Stimulated activated CD8-positive, alpha-beta memory T cell treated with anti-CD3 and anti-CD28 coated beads, Interleukin-15, amount 100 ng/mL, for 24 hours (primary cell): ENCODE data around the gene CEBPZ.
A peak's percentile ranks its signal among the peaks of the same experiment; 100 is the strongest.
"Not testable (repeated sequence)": the region's sequence is repeated elsewhere in the genome, so short reads cannot be mapped to it uniquely, and the experiment has no call there.

Experiments used
- DNase-seq: peaks from one replicate; pipeline ENCODE4 v3.0.0-alpha.2; 2020; ENCODE audit warnings: low read depth

The CEBPZ gene

DNA sequence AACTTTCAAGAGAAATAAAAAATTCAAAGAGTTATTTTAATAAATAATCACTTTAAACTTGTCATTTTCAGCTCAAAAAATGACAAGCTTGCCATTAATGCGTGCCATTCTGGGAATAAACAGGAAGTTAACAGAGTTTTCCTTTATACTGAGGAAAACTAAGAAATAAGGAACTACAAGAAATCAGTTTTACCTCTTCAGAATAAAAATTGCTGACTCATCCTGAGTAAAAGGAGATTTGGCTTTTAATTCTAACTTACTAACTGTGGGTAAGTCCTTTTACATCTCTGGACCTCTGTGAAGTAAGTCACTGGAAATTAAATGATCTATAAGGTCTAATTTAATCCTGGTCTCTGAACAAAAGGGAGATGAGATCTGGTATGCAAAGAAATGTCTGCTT, 16.1 kb downstream of the CEBPZ start:
- DNase-seq, result no peak

DNA sequence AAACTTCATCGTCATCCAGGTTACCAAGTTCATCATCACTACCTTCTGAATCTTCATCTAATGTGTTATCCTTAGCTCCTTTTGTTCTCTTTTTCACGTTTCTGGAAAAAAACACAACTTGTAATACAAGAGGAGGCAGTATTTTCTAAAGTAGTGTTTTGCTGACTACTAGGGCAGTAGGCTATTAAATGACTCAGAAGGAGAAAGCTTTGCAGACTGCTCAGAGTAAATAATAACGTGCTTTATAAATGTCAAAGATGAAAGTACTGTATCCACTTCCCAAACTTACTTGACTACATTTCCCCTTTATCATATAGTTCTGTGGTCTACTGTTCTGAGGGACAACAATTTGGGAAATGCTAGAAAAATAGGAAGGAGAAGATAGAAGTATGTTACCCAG, 19.5 kb downstream of the CEBPZ start:
- no peak for DNase-seq

DNA sequence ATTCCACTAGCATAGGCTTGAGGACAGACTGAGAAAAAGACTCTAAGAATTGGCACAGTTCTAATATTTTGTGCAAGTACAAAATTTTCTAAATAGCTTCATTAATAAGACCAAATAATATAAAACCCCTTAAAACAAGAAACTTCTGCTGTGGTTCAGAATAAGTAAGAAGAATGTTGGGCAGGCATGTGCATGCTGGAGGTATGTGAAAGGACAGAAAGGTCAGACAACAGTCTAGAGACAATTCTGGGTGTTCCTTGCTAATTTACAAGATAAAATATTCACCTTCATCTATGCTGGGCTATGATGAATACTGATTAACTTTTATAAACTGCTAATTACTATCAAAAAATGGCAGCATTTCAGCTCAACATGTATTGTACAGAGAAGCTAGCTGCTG, 20.2 kb downstream of the CEBPZ start:
- DNase-seq, result no peak

DNA sequence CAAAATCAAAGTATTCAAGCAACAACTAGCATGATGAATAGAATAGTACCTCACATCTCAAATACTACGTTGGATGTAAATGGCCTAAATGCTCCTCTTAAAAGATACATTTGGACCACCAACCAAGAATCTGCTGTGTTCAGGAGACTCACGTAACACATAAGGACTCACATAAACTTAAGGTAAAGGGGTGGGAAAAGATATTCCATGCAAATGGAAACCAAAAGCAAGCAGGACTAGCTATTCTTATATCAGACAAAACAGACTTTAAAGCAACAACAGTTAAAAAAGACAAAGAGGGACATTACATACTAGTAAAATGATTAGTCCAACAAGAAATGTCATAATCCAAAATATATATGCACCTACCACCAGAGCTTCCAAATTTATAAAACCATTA, 24.6 kb downstream of the CEBPZ start:
- DNase-seq, result not testable (repeated sequence)

GRCh38 chr2:37205689-37206341, 25.6 kb downstream of the CEBPZ start:
- DNase-seq, result no peak

DNA sequence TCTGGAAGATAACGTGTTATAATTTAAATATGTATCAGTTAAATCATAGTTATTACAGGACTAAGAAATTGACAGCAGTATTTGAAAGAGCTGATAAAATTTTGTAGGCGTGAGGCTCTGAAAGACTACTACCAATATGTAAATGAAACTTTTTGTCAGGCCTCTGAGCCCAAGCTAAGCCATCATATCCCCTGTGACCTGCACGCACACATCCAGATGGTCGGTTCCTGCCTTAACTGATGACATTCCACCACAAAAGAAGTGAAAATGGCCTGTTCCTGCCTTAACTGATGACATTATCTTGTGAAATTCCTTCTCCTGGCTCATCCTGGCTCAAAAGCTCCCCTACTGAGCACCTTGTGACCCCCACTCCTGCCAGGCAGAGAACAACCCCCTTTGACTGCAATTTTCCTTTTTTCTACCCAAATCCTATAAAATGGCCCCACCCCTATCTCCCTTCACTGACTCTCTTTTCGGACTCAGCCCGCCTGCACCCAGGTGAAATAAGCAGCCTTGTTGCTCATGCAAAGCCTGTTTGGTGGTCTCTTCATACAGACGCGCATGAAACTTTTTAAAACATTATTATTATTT, 26.2 kb downstream of the CEBPZ start:
- not testable (repeated sequence) for DNase-seq

GRCh38 chr2:37203708-37204107, 27.7 kb downstream of the CEBPZ start:
- DNase-seq, result no peak

DNA sequence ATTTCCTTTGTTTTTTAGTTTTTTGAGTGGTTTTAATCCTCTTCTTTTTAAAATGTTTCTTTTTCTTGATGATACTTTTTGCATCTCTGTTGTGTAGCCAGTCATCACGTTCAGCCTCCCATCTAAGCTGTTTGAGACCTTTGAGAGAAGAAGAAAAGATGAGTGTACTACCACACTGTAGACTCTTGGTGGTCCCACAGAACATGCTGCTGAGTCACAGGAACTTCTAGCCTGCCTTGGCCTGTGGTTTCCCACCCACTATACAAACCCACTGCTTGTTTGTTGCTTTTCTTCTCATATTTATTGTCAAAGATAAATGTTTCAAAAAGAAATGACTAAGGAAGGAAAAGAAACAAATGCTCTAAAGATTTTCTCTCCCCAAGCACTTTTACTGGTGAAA, 29.6 kb downstream of the CEBPZ start:
- DNase-seq, result no peak

DNA sequence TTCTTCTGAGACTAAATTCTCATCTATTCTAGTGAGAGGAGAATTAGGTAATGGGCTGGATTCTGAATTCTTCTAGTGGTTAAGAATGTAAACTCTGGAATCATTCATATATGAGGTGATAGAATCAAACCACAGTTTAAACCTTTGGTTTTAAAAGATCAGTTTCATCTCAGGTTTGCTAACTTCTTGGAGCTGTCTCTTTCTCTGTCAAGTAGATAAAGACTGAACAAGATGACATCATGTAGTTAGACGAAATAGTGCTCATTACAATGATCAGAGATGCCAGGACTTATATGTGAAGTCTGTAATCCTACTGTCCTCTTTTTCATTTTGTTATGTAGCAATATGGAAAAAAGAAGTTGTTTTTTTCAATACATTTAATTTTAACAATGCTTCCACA, 30.2 kb downstream of the CEBPZ start:
- no peak for DNase-seq

DNA sequence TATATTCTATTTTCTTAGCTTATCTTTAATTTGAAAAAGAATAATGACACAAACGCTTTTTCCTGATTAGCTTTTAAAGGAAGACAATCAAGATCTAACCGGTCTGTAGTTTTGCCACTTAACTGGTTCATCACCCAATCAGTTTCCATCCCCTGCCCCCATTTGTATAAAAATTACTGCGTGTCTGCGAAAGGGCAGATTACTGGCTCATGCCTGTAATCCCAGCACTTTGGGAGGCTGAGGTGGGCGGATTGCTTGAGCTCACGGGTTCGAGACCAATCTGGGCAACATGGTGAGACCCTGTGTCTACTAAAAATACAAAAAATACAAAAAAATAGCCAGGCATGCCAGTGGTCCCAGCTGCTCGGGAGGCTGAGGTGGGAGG, 32.7 kb downstream of the CEBPZ start:
- DNase-seq, result no peak

DNA sequence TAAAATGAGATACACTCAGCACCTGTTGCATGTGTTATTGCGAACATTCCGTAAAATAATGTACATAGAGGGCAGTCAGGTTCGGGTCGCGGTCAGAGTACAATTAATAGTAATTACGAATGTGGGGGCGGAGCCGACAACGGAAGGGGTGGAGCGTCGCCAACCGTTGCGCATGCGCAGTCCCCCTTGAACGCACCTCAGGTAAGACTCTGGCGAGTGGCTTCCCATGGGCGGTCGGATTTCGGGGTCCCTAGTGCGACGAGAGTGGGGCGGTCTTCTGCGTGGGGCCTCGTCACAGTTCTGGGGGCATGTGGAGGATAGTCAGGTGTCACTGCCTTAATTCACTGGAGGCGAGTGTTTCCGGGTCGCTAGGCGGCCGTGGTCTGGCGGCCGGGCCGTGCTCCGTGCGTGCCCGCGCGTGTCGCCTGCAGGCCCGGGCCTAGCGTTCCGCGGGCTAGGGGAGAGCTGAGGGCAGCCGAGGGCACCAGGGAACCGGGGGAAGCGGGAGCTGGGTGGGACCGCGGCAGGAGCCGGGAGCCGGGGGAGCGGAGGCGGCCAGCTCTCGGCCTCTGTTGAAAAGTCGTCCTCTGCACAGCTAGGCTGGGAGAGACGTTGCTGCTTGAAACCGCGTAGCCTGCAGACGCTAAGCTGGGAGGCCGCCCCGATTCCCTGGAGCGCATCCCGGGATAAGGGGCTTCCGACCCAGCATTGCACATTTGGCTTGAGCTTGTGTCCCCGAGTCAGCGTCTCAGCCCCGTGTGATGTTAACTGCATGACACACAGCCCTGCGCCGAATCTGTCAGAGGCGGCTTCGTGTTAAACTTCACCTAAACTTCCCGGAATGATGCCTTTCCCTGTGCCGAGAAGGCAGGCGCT, 34.8 kb downstream of the CEBPZ start, which contains the start of gene CEBPZOS:
Gene CEBPZOS, plus strand, starts transcription at position 177 of the 876 bp plus-strand sequence. CDS start 3,209 bp downstream, outside the sequence.
- DNase-seq, result peak; percentile 77

DNA sequence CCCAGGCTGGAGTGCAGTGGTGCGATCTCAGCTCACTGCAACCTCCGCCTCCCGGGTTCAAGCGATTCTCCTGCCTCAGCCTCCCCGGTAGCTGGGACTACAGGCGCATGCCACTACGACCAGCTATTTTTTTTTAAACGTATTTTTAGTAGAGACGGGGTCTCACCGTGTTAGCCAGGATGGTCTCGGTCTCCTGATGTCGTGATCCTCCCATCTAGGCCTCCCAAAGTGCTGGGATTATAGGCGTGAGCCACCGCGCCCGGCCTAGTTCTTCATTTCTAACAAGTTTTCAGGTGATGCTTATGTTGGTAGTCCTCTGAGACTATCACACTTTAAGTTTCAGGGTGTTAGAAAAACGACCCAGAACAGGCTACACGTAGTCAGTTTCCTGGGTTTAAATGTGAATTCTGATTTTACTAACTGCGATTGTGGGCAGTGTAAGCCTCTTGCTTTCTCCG, 35.5 kb downstream of the CEBPZ start:
- DNase-seq, result not testable (repeated sequence)

- no peak for DNase-seq
These were observed 38.8 kb downstream of the CEBPZ start for GRCh38 chr2:37192551-37192950.

DNA sequence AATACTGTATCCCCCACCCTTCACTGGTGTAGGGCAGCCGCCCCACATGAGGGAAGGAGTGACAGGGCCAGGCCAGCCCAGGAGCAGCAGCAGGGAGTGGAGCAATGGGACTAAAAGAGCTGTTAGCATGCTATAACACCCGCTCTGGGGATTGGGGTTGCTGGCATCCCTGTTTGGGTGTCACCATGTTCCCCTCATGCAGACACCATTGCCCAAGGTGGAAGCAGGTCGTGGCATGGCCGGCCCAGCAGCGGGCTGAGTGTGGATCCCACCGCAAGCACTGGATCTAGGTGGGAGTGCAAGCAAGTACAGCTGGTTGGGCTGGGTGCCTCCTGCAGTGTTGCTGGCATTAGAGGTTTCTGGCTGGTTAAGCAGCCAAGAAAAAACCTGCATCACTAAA, 39.6 kb downstream of the CEBPZ start:
- DNase-seq, result no peak

DNA sequence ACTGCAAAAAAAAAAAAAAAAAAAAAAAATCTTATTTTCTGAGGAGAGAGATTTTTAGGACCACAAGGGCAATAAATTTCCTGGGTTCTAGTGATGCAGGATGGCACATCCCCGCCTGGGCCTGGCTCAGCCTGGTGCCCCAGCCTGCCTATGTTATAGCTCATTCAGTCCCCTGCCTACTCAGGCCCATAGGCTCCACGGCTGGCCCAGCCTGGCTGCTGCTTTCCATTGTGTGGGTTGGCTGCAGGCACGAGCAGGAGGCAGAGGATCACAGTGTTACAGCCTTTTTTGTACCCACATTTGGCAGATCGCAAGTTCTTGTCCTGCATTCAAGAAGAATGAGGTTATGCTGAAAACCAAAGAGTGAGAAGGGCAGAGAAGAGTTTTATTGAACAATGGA, 40.1 kb downstream of the CEBPZ start:
- DNase-seq, result no peak

- DNase-seq, result no peak
These were observed 41.1 kb downstream of the CEBPZ start for GRCh38 chr2:37190290-37190689.

DNA sequence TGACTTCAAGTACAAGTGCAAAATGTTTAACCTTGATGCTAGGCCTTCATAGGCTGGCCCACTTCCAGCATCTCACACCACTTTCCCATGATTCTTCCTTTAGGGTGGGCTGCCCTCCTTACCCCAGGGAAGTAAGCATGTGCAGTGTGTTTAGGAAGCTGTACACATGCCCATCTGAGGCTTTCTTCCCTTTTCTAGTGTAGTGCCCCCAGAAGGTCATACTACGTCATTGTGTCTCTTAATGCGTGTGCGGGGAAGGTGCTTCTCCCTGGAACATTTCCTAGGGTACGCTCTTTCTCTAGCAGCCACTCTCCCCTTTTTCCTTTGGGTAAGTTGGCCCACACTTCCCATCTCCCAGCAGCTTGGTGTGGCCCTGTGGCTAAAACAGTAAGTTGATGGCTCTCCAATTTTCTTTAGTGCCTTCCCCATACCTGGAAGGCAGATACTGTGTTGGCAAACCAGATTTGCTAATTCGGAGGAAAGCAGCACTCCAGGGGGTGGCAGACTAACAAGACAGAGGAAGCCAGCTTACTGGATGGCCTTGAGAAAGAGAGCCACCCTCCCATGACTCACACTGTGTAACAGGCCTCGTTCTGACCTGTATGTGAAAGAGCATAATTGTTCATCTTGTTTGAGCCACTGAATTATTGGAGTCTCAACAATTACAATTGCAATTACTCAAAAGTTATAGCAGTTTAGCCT, 41.8 kb downstream of the CEBPZ start:
- DNase-seq, result no peak

DNA sequence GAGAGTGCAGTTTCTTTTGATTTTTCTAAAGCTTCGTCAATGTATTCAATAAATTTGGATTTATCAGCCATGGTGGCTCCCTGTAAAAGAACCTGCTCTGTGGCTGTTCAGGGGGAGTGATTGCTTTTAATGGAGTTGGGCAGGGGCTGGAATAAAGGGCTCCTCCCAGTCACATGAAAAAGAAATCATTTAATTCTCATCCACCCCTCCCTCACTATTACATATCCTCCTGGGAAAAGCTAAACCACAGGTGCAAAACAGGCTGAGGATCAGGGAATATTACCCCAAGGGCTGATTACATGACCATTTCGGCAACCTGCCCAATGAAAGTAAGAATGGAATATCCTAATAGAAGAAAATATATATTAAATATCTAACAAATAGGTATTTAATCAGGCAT, 42.8 kb downstream of the CEBPZ start, which contains the start of gene SULT6B1:
Gene SULT6B1, minus strand, starts transcription at position 101 of the 400 bp plus-strand sequence. Its CDS starts 30 bp downstream, at position 71.
- no peak for DNase-seq

- no peak for DNase-seq
These were observed 49.4 kb downstream of the CEBPZ start for GRCh38 chr2:37181726-37182684.

DNA sequence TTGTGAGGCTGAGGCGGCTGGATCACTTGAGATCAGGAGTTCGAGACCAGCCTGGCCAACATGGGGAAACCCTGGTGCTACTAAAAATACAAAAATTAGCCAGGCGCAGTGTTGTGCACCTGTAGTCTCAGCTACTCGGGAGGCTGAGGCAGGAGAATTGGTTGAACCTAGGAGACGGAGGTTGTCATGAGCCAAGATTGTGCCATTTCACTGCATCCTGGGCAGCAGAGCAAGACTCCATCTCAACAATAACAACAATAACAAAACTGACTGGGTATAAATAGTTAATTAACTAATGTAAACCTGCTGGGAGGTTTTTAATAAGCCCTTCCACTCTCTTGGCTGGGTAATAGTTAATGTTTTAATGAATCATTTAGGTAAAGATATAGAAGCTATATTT, 50.8 kb downstream of the CEBPZ start:
- no peak for DNase-seq
